KMS-11 (cell line): ENCODE measurements around the gene TMEM125.

Experiments used
- H2AFZ ChIP-seq: fragments of 200-600 bp; sonication (generic); 2 replicates; pipeline ENCODE4 v1.6.1; 2016; ENCODE audit warnings: antibody characterized with exemption, mixed run types, low read depth
- H3K27ac ChIP-seq: fragments of 200-600 bp; sonication (generic); 2 replicates; pipeline ENCODE4 v1.6.1; 2016; ENCODE audit warnings: mild to moderate bottlenecking, mixed run types
- H3K27me3 ChIP-seq: fragments of 200-600 bp; sonication (generic); 2 replicates; pipeline ENCODE4 v1.6.1; 2017; ENCODE audit warnings: mild to moderate bottlenecking, low read depth, mixed run types, moderate library complexity; ENCODE audit not compliant: insufficient read depth
- H3K36me3 ChIP-seq: fragments of 200-600 bp; sonication (generic); 2 replicates; pipeline ENCODE4 v1.6.1; 2017; ENCODE audit warnings: mild to moderate bottlenecking, mixed run types; ENCODE audit not compliant: insufficient read depth
- H3K4me1 ChIP-seq: fragments of 200-600 bp; sonication (generic); 2 replicates; pipeline ENCODE4 v1.6.1; 2016; ENCODE audit warnings: mild to moderate bottlenecking, low read depth, mixed run types; ENCODE audit not compliant: poor library complexity, severe bottlenecking
- H3K4me2 ChIP-seq: fragments of 200-600 bp; sonication (generic); 2 replicates; pipeline ENCODE4 v1.7.0; 2016; ENCODE audit warnings: mild to moderate bottlenecking, mixed run types
- H3K4me3 ChIP-seq: fragments of 200-600 bp; sonication (generic); IDR thresholded peaks from 2 replicates; pipeline ENCODE4 v1.6.1; 2017; ENCODE audit warnings: low read depth, low read length, mixed read lengths; ENCODE audit not compliant: insufficient read depth
- H3K79me2 ChIP-seq: fragments of 200-600 bp; sonication (generic); 2 replicates; pipeline ENCODE4 v1.6.1; 2016; ENCODE audit warnings: low read depth, mixed run types; ENCODE audit not compliant: insufficient read depth
- H3K9ac ChIP-seq: fragments of 200-600 bp; sonication (generic); 2 replicates; pipeline ENCODE4 v1.6.1; 2016; ENCODE audit warnings: mild to moderate bottlenecking, mixed run types
- H4K20me1 ChIP-seq: fragments of 200-600 bp; sonication (generic); 2 replicates; pipeline ENCODE4 v1.6.1; 2016; ENCODE audit warnings: mild to moderate bottlenecking, mixed run types; ENCODE audit not compliant: insufficient read depth
- TF ChIP-seq, protein P1 (sequence below): fragments of 200-600 bp; sonication (generic); conservative IDR thresholded peaks from 2 replicates; pipeline ENCODE4 v1.6.1; 2017; ENCODE audit warnings: low read depth, mild to moderate bottlenecking, antibody characterized with exemption, low read length, moderate library complexity, mixed read lengths

Gene TMEM125

DNA sequence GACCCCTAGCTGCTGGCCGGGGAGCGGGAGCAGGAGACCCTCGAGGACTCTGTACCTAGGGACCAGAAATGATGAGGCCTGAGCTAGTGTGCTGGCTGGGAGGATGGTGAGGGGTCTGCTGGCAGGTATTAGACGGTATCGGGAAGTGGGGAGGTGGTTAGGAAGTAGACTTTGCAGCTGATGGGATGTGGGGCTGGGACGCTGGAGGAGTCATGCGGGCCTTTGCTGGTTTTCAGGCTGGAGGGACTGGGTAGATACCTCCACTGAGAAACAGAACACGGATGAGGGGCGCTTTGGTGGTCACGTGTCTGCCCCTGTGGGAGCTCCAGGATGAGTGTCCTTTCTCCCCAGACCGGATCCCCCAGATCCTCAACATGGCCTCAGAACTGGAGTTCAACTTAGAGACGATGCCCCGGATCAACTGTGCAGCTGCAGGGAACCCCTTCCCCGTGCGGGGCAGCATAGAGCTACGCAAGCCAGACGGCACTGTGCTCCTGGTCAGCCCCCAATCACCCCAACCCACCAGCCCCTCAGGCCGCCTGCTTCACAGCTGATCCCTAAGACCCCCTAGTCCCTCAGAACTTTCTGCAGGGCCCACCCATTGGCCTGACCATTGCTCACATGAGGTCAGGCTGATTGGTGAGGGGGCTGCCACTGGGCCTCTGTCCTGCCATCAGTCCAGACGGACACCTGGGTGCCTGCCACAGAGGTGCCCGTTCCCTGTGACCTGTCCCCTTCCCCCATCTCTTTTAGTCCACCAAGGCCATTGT, 39.0 kb downstream of the TMEM125 start:
- no peak overlapping the region for H3K4me2 ChIP-seq
- no peak overlapping the region for H3K4me3 ChIP-seq
- no peak overlapping the region for H3K9ac ChIP-seq
- no peaks in the 10 kb centered on the region; the same call in 1 of the 2 replicates for H3K27me3 ChIP-seq
- TF ChIP-seq, protein P1, sequence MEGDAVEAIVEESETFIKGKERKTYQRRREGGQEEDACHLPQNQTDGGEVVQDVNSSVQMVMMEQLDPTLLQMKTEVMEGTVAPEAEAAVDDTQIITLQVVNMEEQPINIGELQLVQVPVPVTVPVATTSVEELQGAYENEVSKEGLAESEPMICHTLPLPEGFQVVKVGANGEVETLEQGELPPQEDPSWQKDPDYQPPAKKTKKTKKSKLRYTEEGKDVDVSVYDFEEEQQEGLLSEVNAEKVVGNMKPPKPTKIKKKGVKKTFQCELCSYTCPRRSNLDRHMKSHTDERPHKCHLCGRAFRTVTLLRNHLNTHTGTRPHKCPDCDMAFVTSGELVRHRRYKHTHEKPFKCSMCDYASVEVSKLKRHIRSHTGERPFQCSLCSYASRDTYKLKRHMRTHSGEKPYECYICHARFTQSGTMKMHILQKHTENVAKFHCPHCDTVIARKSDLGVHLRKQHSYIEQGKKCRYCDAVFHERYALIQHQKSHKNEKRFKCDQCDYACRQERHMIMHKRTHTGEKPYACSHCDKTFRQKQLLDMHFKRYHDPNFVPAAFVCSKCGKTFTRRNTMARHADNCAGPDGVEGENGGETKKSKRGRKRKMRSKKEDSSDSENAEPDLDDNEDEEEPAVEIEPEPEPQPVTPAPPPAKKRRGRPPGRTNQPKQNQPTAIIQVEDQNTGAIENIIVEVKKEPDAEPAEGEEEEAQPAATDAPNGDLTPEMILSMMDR: no peak
- H3K36me3 ChIP-seq: no peaks in the 10 kb centered on the region
- H3K4me1 ChIP-seq: no peaks in the 10 kb centered on the region
- no peaks in the 10 kb centered on the region for H4K20me1 ChIP-seq
- H3K79me2 ChIP-seq: no peaks in the 10 kb centered on the region
- H2AFZ ChIP-seq: no peak overlapping the region
- H3K27ac ChIP-seq: no peak overlapping the region

DNA sequence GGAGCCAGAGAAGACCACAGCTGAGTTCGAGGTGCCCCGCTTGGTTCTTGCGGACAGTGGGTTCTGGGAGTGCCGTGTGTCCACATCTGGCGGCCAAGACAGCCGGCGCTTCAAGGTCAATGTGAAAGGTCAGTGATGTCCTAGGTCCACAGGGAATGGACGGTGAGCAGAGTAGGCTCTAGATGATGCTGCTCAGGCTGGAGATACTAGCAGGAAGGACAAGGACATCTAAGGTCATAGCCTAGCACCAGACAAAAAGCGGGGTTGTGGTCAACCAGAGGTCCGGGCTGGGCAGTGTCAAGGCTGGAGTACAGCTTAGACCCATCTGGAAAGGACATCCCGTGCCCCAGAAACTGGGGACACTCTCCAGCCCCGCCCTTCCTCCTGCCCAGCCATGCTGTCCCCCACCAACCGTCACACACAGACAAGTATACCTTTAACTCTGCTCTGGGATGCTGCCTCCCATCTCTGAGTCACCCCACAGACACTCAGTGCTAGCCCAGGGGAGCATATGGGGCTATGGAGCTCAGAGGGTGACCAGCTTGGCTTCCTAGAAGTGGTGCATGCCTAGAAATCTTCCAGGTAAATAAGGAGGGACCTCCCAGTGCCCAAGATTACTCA, 39.7 kb downstream of the TMEM125 start:
- no peak overlapping the region for H3K9ac ChIP-seq
- H3K27me3 ChIP-seq: no peaks in the 10 kb centered on the region; the same call in 1 of the 2 replicates
- H2AFZ ChIP-seq: no peak overlapping the region
- no peaks in the 10 kb centered on the region for H4K20me1 ChIP-seq
- H3K79me2 ChIP-seq: no peaks in the 10 kb centered on the region
- no peak overlapping the region for H3K4me2 ChIP-seq
- H3K4me1 ChIP-seq: no peaks in the 10 kb centered on the region
- H3K36me3 ChIP-seq: no peaks in the 10 kb centered on the region
- H3K4me3 ChIP-seq: no peak overlapping the region
- H3K27ac ChIP-seq: no peak overlapping the region
- TF ChIP-seq, protein P1: no peak

DNA sequence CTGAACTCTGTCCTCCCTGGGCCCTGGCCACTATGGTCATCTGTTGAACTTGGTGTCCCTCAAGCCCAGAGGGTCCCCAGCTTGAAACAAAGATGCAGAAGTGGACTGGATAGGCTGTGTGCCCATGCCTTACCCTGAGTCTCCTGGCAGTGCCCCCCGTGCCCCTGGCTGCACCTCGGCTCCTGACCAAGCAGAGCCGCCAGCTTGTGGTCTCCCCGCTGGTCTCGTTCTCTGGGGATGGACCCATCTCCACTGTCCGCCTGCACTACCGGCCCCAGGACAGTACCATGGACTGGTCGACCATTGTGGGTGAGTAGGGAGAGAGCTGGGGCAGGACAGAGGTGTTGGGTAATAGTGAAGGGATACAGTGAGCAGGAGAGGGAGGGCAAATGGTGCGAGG, 41.7 kb downstream of the TMEM125 start:
- Histone ChIP-seq H3K4me1 (no peaks in the 10 kb centered on the region), H3K9ac (no peak overlapping the region), H3K27ac (no peak overlapping the region), H2AFZ (no peak overlapping the region), H3K4me2 (no peak overlapping the region), H4K20me1 (no peaks in the 10 kb centered on the region), H3K79me2 (no peaks in the 10 kb centered on the region), H3K36me3 (no peaks in the 10 kb centered on the region), H3K4me3 (no peak overlapping the region), H3K27me3 (no peaks in the 10 kb centered on the region; the same call in 1 of the 2 replicates)
- TF ChIP-seq, protein P1: no peak

DNA sequence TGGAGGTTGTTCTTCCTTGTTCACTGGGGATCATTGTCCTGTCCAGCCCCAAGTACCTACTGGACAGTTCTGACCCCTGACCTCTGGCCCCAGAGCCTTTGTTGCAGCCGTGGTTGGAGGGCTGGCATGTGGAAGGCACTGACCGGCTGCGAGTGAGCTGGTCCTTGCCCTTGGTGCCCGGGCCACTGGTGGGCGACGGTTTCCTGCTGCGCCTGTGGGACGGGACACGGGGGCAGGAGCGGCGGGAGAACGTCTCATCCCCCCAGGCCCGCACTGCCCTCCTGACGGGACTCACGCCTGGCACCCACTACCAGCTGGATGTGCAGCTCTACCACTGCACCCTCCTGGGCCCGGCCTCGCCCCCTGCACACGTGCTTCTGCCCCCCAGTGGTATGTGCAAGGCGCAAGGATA, 42.4 kb downstream of the TMEM125 start:
- H3K27ac ChIP-seq: no peak overlapping the region
- H4K20me1 ChIP-seq: no peaks in the 10 kb centered on the region
- no peaks in the 10 kb centered on the region for H3K36me3 ChIP-seq
- H3K27me3 ChIP-seq: no peaks in the 10 kb centered on the region; the same call in 1 of the 2 replicates
- TF ChIP-seq, protein P1: no peak
- H2AFZ ChIP-seq: no peak overlapping the region
- H3K4me3 ChIP-seq: no peak overlapping the region
- no peak overlapping the region for H3K4me2 ChIP-seq
- no peaks in the 10 kb centered on the region for H3K4me1 ChIP-seq
- no peak overlapping the region for H3K9ac ChIP-seq
- H3K79me2 ChIP-seq: no peaks in the 10 kb centered on the region
